ENCODE data around the gene CFAP97D1.

DNA sequence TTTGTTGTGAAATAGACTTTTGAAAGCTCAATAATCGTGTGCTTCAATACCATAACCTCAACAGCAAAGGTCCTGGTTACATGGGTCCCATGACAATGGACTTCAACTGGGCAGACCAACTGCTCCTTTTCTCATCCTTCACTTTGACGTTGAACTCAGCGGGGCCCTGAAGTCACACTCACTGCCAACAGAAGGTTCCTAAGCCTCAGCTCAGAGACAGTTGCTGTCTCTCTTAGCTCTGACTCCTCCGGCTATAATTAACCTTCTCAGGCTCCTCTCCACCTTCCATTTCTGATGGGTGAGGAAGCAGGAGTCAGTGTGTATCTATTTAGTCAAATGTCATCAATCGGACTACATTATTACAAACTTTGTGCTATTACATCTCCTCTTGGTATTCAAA is 28.9 kb downstream of the CFAP97D1 start:
- TF ChIP-seq, protein P1, sequence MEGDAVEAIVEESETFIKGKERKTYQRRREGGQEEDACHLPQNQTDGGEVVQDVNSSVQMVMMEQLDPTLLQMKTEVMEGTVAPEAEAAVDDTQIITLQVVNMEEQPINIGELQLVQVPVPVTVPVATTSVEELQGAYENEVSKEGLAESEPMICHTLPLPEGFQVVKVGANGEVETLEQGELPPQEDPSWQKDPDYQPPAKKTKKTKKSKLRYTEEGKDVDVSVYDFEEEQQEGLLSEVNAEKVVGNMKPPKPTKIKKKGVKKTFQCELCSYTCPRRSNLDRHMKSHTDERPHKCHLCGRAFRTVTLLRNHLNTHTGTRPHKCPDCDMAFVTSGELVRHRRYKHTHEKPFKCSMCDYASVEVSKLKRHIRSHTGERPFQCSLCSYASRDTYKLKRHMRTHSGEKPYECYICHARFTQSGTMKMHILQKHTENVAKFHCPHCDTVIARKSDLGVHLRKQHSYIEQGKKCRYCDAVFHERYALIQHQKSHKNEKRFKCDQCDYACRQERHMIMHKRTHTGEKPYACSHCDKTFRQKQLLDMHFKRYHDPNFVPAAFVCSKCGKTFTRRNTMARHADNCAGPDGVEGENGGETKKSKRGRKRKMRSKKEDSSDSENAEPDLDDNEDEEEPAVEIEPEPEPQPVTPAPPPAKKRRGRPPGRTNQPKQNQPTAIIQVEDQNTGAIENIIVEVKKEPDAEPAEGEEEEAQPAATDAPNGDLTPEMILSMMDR (IDR thresholded peaks at IDR 0.05; ENCODE audit: insufficient read depth, low read depth, low read length), result no peak
- no peak for TF ChIP-seq EZH2 (IDR thresholded peaks at IDR 0.05; ENCODE audit: insufficient read depth, low read length)

Data from astrocyte (in vitro differentiated cells and primary cell).